VCaP (cell line): ENCODE results near the gene SEMA4C.

ENCODE experiments used
- H3K27ac ChIP-seq: fragments of 450-650 bp; 2 replicates; pipeline ENCODE4 v1.5.1; 2017
- CTCF ChIP-seq: fragments of 450-650 bp; conservative IDR thresholded peaks from 2 replicates; pipeline ENCODE4 v1.5.1; 2017; ENCODE audit warnings: mild to moderate bottlenecking, moderate library complexity

Gene SEMA4C

GRCh38 chr2:96841701-96842495 is 28.0 kb downstream of the SEMA4C start:
- TF ChIP-seq CTCF, result no peak

GRCh38 chr2:96839875-96840850 is 29.7 kb downstream of the SEMA4C start:
- H3K27ac ChIP-seq, result no peak overlapping the region
- no peak for TF ChIP-seq CTCF

More at GRCh38 chr2:96841701-96842495, 28.0 kb downstream of the SEMA4C start:
- no peak overlapping the region for H3K27ac ChIP-seq

GRCh38 chr2:96839293-96839874 is 30.5 kb downstream of the SEMA4C start:
- TF ChIP-seq CTCF, result no peak

GRCh38 chr2:96838345-96839292 is 31.3 kb downstream of the SEMA4C start:
- TF ChIP-seq CTCF, result no peak
- no peak overlapping the region for H3K27ac ChIP-seq

More at GRCh38 chr2:96839293-96839874, 30.5 kb downstream of the SEMA4C start:
- H3K27ac ChIP-seq, result no peak overlapping the region

GRCh38 chr2:96837575-96837974 is 32.3 kb downstream of the SEMA4C start:
- TF ChIP-seq CTCF, result no peak
- H3K27ac ChIP-seq, result no peak overlapping the region

- no peak overlapping the region for H3K27ac ChIP-seq
- no peak for TF ChIP-seq CTCF
These were observed 34.0 kb downstream of the SEMA4C start for GRCh38 chr2:96835830-96836229.
